GM21390 (cell line): Measurements from ENCODE around the gene NEK4.

Source experiments
- ATAC-seq: cut with Tn5 transposase; IDR thresholded peaks from one replicate; pipeline ENCODE4 v1.9.1; 2021; ENCODE audit not compliant: unreplicated experiment

NEK4 gene

GRCh38 chr3:52793702-52794611 is 23.2 kb upstream of the NEK4 start:
- no peak for ATAC-seq

GRCh38 chr3:52792961-52793695 is 22.4 kb upstream of the NEK4 start:
- ATAC-seq, result no peak

GRCh38 chr3:52792413-52792812 is 21.7 kb upstream of the NEK4 start:
- no peak for ATAC-seq

- ATAC-seq, result no peak
These were observed 21.2 kb upstream of the NEK4 start for GRCh38 chr3:52791928-52792327.

GRCh38 chr3:52791366-52791765 is 20.6 kb upstream of the NEK4 start:
- no peak for ATAC-seq

GRCh38 chr3:52790741-52791140 is 20.0 kb upstream of the NEK4 start:
- ATAC-seq, result no peak

- ATAC-seq, result no peak
These were observed 19.6 kb upstream of the NEK4 start for GRCh38 chr3:52790337-52790736.

GRCh38 chr3:52789746-52790040 is 19.0 kb upstream of the NEK4 start:
- ATAC-seq, result no peak

GRCh38 chr3:52788890-52789745 is 18.4 kb upstream of the NEK4 start:
- ATAC-seq, result no peak

- ATAC-seq, result no peak
These were observed 17.2 kb upstream of the NEK4 start for GRCh38 chr3:52787672-52788625.

GRCh38 chr3:52787246-52787645 is 16.5 kb upstream of the NEK4 start:
- ATAC-seq, result no peak

- no peak for ATAC-seq
These were observed 15.8 kb upstream of the NEK4 start for GRCh38 chr3:52786330-52787215.

GRCh38 chr3:52784931-52785590 is 14.3 kb upstream of the NEK4 start:
- ATAC-seq, result no peak

GRCh38 chr3:52784021-52784621 is 13.4 kb upstream of the NEK4 start:
- ATAC-seq, result no peak

- ATAC-seq, result no peak
These were observed 12.4 kb upstream of the NEK4 start for GRCh38 chr3:52783211-52783555.

GRCh38 chr3:52782412-52783210 is 11.9 kb upstream of the NEK4 start:
- no peak for ATAC-seq

- ATAC-seq, result no peak
These were observed 11.0 kb upstream of the NEK4 start for GRCh38 chr3:52781741-52782140.
